ENCODE data around the gene POLRMT. TPM values are rescaled to one million over a fixed set of nuclear protein-coding genes. Genes with fewer than 3 reads are reported as not detected.

The POLRMT gene
- total RNA-seq, 6 donors from 2014 or later: 26.7 to 86.5 (median 50.9) TPM

DNA sequence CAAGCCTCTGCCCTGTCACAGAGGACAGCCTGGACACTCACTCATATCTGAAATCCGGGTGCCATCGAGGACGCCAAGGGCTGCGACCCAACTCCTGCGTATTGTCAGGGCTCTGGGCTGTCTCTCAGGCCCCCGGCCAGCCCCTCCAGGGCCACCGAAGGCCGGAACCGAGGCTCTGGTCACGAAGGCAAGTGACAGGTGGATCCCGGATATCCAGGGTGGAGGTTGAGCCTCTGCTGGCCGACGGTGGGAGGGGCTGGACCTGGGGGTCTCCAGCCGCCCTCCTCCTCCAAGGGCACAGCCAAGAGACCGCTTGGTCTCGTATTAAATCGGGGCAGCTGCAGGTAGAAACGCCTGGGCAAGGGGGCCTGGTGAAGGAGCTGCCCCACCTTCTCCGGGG lies 24.3 kb upstream of the POLRMT start:
- H3K27ac ChIP-seq: no peak overlapping the region
- H3K4me3 ChIP-seq: no peak overlapping the region
- WGBS, 2 donors: 87 to 90% methylated on average over 6 to 19 of the region's 19 CpGs
- peaks cover 38 to 69% (median 46%) of the 10 kb centered on the region in 4 donors for H3K4me1 ChIP-seq
- ATAC-seq (ENCODE audit: low FRiP score in 2 of 2) (no peak), DNase-seq (peak in 1 of 2 donors; percentile 65)
- TF ChIP-seq EP300 (IDR thresholded peaks at IDR 0.05) (no peak), POLR2AphosphoS5 (IDR thresholded peaks at IDR 0.05) (no peak), POLR2A (IDR thresholded peaks at IDR 0.05) (no peak)
- TF ChIP-seq, protein P1, sequence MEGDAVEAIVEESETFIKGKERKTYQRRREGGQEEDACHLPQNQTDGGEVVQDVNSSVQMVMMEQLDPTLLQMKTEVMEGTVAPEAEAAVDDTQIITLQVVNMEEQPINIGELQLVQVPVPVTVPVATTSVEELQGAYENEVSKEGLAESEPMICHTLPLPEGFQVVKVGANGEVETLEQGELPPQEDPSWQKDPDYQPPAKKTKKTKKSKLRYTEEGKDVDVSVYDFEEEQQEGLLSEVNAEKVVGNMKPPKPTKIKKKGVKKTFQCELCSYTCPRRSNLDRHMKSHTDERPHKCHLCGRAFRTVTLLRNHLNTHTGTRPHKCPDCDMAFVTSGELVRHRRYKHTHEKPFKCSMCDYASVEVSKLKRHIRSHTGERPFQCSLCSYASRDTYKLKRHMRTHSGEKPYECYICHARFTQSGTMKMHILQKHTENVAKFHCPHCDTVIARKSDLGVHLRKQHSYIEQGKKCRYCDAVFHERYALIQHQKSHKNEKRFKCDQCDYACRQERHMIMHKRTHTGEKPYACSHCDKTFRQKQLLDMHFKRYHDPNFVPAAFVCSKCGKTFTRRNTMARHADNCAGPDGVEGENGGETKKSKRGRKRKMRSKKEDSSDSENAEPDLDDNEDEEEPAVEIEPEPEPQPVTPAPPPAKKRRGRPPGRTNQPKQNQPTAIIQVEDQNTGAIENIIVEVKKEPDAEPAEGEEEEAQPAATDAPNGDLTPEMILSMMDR (IDR thresholded peaks at IDR 0.05): no peak
- H3K27me3 ChIP-seq: no peaks in the 10 kb centered on the region
- H3K9me3 ChIP-seq: no peaks in the 10 kb centered on the region
- H3K36me3 ChIP-seq: peaks cover 4 to 35% (median 17%) of the 10 kb centered on the region in 4 donors

DNA sequence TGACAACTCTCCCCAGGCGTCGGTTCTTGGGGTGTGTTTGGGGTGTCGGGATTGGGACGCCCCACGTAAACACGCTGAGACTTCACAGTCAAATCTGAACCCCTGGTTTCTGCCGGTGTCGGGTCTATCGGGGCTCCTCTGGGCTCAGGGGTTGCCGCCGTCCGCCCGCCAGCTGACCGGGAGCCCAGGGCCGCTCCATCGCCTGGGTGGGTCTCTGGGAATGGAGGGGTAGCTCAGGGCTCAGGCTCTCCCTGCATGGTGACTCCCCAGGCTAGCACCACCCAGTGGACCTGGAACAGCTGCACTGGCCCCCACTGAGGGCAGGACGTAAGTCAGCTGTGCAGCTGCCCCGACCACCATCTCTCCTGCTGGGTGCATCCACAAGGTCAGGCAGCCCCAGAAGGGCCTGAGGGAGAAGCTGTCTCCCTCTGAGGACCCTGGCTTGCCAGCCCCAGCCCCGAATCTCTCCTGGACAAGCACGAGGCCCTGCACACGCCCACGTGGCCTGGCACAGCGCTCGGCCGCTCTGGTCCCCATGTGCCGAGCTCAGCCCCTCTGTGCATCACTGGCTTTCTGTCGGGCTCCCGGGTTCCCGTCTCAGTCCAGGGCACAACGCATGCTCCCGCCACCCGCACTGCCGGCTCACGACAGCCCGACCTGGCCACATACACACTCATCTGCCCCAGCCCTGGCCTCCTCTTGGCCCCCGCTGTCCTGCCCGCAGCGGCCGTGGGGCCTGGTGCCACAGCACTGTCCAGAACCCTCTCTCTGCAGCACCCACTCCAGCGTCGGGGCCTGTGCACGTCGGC lies 23.6 kb upstream of the POLRMT start:
- no peak for TF ChIP-seq POLR2A (IDR thresholded peaks at IDR 0.05)
- TF ChIP-seq EP300 (IDR thresholded peaks at IDR 0.05): no peak
- TF ChIP-seq POLR2AphosphoS5 (IDR thresholded peaks at IDR 0.05): no peak
- TF ChIP-seq, protein P1 (IDR thresholded peaks at IDR 0.05): no peak
- H3K4me3 ChIP-seq: no peak overlapping the region
- no peak for ATAC-seq (ENCODE audit: low FRiP score in 2 of 2)
- no peaks in the 10 kb centered on the region for H3K9me3 ChIP-seq
- peak in 1 of 2 donors; percentile 82 for DNase-seq
- peaks cover 5 to 41% (median 23%) of the 10 kb centered on the region in 4 donors for H3K36me3 ChIP-seq
- 87 to 91% methylated on average over 20 to 43 of the region's 43 CpGs for WGBS, 2 donors
- peaks cover 37 to 64% (median 43%) of the 10 kb centered on the region in 4 donors for H3K4me1 ChIP-seq
- no peak overlapping the region for H3K27ac ChIP-seq
- H3K27me3 ChIP-seq: no peaks in the 10 kb centered on the region

DNA sequence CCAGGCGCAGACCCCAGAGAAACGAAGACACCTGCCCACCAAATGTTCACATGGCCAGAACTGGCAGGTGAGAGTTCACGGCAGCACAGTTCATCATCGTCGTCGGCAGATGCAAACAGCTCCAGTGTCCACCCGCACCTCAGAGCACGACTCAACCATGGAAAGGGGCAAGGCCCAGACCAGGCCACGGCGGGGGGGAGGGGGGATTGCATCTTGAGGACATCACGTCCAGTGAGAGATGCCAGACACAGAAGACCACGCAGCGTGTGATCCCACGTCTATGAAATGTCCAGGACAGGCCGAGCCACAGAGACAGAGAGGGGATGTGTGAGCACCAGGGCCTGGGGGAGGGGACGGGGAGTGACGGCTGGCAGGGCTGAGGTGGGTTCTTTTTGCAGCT lies 22.4 kb upstream of the POLRMT start:
- DNase-seq (no peak), ATAC-seq (ENCODE audit: low FRiP score in 2 of 2) (no peak)
- Histone ChIP-seq H3K36me3 (peaks cover 14 to 54% (median 35%) of the 10 kb centered on the region in 4 donors), H3K4me3 (no peak overlapping the region), H3K27ac (no peak overlapping the region), H3K4me1 (peaks cover 25 to 51% (median 31%) of the 10 kb centered on the region in 4 donors), H3K27me3 (no peaks in the 10 kb centered on the region), H3K9me3 (no peaks in the 10 kb centered on the region)
- WGBS, 2 donors: 84 to 90% methylated on average over 17 of the region's 17 CpGs
- TF ChIP-seq, protein P1 (IDR thresholded peaks at IDR 0.05): no peak
- TF ChIP-seq POLR2AphosphoS5 (IDR thresholded peaks at IDR 0.05): no peak
- TF ChIP-seq EP300 (IDR thresholded peaks at IDR 0.05): no peak
- TF ChIP-seq POLR2A (IDR thresholded peaks at IDR 0.05): no peak

DNA sequence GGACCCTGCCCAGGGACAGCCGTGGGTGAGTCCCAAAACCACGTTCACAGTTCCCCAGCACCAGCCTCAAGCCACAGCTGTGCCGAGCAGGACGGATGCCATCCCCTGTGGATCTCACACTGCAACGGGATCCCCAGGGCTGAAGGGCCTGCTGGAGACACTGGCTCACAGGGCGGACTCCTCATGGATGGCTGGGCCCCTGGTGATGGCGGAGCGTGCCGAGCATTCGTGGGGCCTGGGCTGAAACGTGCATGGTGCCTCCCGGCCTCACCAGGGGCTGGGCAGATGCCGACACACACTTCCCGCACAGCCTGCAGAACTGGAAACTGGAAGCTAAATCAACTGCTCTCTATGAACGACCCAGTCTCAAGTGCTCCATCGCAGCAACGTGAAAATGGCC lies 20.1 kb upstream of the POLRMT start:
- WGBS, 2 donors: 70 to 95% methylated on average over 2 to 17 of the region's 17 CpGs
- peaks cover 3 to 28% (median 8%) of the 10 kb centered on the region in 4 donors for H3K4me1 ChIP-seq
- DNase-seq (peak in 1 of 2 donors; percentile 57), ATAC-seq (ENCODE audit: low FRiP score in 2 of 2) (no peak)
- H3K27ac ChIP-seq: no peak overlapping the region
- H3K36me3 ChIP-seq: peaks cover 15 to 75% (median 49%) of the 10 kb centered on the region in 4 donors
- TF ChIP-seq POLR2AphosphoS5 (IDR thresholded peaks at IDR 0.05): no peak
- TF ChIP-seq, protein P1 (IDR thresholded peaks at IDR 0.05): no peak
- no peak for TF ChIP-seq EP300 (IDR thresholded peaks at IDR 0.05)
- no peak for TF ChIP-seq POLR2A (IDR thresholded peaks at IDR 0.05)
- H3K4me3 ChIP-seq: no peak overlapping the region
- H3K9me3 ChIP-seq: no peaks in the 10 kb centered on the region
- H3K27me3 ChIP-seq: no peaks in the 10 kb centered on the region
